Activated naive CD8-positive, alpha-beta T cell treated with anti-CD3 and anti-CD28 coated beads, Interleukin-2, amount 50 U/mL, for 16 hours (primary cell): ENCODE measurements around the gene TSHZ2.
"Not testable (repeated sequence)": the region's sequence is repeated elsewhere in the genome, so short reads cannot be mapped to it uniquely, and the experiment has no call there.

ENCODE experiments used
- DNase-seq: peaks from one replicate; pipeline ENCODE4 v3.0.0-alpha.2; 2020; ENCODE audit warnings: low read depth, low spot score

The TSHZ2 gene

GRCh38 chr20:52996130-52996529 lies 24.0 kb downstream of the TSHZ2 start:
- no peak for DNase-seq

DNA sequence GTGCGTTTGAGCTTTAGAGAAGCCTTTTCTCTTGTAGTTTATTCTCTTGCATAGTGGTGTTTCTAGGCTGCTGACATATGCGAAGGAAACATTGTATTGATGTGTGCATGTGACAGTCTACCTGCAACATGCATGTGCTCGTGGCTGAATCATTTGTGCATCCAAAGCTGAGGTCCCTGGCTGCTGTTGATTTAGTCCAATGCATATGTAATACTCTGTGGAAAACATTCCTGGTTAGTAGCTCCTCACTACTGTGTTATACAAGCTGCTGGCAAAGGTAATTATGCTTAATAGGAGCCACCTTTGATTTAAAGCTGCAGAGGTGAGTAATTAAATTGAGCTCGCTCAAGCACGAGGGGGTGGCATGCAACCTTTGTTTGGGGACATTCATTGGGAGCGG lies 24.5 kb downstream of the TSHZ2 start:
- no peak for DNase-seq

DNA sequence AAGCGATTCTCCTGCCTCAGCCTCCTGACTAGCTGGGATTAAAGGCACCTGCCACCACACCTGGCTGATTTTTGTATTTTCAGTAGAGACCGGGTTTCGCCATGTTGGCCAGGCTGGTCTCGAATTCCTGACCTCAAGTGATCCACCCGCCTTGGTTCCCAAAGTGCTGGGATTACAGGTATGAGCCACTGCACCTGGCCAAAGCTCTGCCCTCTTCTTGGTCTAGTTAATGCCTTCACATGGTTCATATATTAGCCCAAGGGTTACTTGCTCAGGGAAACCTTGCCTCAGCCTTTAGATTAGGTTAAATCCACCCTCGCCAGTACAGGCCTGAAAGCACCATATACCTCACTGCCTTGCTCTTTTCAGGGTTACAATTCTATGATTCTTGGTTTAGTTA lies 26.1 kb downstream of the TSHZ2 start:
- no peak for DNase-seq

- DNase-seq = no peak
Measured at GRCh38 chr20:52999040-52999439, 26.9 kb downstream of the TSHZ2 start.

DNA sequence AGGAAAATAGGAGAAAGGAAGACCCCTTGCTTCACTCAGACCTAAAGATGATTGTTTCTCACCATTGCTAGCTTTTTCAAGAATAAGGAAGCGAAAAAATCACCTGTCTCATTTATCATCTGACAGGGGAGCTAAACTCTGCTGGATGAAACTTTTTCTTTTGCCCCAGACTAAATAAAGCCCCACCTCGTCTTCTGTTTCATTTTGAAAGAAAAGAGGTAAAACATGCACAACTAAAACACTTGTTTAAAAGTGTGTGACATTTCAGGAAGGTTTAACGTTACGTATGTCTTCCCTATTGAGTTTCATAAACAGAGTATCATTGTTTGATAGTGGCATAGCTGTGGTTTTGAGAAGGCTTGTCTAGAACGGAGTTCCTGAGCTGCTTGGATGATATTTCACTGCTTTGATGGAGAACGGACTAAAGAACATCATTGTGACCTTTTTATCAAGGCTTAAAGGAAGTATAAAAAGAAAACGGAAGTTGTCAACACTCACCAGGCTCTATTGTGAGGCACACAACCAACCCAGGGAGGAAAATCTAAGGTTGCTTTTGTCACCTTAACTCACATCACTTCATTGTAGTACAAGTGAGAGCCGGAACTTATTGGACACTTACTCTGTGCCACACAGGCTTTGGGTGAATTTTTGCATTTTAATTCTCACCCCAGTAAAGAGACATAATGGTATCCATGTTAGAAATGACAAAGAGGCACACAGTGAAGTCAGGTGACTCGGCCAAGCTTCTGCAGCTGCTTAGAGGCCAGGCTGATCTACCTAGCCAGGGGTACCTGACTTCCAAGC lies 29.5 kb downstream of the TSHZ2 start:
- DNase-seq = no peak

DNA sequence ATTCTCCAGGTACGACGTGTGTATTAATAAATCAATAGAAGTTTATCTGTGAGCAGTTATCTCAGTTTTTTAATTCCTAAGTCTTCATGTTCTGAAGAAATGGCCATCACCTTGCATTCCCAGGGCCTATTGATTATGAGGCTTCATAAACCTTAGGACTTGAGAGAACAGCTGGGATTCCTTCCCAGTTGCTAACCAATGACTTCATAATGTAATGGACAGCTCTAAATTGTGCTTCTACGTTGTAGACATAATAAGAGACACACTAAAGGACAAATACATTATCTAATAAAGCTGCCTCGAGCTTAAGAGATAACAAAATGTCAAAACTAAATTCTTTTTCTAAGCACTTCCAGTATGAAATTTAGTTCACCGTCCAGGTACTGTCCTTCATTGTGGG lies 30.6 kb downstream of the TSHZ2 start:
- no peak for DNase-seq

DNA sequence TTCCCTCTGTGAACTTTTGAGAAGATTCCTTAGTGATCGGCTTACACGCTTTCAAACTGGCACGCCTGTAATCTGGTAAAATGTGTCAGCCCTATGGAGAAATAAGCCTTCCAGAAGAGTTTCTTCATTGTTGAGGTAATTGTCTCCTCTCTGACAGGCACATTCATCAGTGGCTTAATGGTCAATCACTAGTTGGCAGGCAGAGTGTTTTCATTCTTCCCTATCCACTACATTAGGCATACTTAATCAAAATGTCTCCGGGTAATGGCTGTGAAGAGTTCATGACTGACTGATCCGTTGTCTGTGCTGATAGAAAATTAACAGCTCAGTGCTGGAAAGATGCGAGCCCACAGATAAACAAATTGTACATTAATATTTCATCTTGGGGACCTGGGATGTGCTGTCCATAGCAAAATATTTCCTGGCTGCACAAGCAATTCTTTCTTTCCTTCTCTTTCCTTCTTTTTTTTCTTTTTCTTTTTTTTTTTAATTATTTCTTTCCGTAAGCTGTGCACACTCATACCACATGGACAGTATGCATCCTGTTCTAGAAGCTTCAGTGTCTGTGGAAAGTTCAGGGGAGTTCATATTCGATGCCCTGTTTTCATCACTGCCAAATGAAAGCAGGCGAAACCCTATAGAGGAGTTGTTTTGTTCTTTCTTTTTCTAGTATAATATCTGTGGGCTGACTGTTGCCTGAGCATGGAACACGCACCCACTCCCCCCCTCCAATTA lies 31.4 kb downstream of the TSHZ2 start:
- DNase-seq = no peak

DNA sequence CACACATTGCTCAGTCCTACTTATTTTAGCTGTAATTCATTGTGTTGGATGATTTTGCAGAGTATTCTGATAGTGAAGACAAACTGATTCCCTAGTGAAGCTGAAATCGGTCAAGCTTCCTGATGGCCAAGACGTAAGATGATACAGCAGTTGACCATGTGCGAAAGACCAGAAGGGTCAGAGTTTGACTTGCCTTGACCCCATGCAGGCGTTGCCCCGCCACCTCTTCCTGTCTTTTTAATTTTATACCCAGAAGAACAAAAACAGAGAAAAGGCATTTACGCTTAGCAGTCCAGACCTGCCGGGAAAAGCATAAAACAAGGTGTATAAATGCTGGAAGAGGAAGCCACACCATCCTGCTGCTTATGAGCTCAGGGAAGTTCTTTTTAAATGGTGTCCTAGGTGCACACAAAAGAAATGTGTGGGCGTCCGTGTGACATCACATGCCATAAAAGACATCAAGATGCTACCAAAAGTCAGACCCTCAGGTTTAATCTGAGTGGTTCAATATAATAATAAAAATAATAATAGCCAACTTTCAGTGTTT lies 32.2 kb downstream of the TSHZ2 start:
- DNase-seq = no peak

- no peak for DNase-seq
Measured at GRCh38 chr20:53009979-53010735, 38.0 kb downstream of the TSHZ2 start.

DNA sequence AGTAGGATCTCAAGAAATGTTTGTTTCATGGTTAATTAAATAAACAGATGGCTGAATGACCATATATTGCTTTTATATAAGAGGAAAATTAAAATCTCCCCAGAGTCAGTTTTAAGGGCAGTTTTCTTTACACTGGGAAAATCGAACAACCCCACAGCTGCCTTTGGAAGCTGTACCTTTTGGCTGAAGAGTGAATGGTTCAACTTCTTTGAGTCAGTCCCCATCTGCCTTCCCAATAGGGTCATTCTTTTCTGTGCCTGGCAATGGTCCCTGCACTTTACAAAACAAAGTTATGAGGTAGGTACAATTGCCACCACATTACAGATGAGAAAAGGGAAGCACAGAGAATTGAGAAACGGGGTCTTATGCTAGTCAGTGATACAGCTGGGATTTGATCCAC lies 39.5 kb downstream of the TSHZ2 start:
- DNase-seq = no peak

GRCh38 chr20:53013183-53013582 lies 41.0 kb downstream of the TSHZ2 start:
- no peak for DNase-seq

DNA sequence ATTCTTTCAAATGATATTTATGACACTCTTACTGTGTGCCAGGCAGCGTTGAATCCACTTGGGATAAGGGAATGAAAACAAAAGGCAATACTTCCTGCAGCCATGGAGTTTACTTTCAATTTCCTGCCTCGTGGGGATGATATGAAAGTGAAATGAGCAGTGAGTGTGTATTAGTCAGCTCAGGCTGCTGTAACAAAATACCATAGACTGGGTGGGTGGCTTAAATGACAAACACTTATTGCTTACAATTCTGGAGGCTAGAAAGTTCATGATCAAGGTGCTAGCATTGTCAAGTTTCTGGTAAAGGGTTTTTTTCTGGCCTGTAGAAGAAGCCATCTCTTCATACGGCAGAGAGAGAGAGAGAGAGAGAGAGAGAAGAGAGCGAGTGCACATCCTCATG lies 41.7 kb downstream of the TSHZ2 start:
- no peak for DNase-seq

DNA sequence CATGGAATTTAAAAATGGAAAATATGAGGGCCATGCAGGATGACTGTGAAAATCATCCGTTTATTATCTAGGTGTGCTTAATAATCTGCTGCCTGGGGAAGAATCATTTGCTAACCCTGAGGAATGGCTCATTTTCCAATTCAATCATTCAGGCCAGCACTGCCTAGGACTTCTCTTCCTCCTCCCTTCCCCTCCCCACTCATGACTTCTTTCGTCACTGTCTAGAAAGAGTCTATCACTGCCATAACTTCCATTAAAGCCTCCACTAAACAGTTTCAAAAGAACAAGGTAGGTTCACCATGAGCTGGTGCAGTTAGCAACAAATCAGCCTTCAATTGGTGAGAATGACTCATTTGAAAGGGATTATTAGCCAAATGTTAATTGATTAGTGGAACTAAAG lies 43.9 kb downstream of the TSHZ2 start:
- no peak for DNase-seq

DNA sequence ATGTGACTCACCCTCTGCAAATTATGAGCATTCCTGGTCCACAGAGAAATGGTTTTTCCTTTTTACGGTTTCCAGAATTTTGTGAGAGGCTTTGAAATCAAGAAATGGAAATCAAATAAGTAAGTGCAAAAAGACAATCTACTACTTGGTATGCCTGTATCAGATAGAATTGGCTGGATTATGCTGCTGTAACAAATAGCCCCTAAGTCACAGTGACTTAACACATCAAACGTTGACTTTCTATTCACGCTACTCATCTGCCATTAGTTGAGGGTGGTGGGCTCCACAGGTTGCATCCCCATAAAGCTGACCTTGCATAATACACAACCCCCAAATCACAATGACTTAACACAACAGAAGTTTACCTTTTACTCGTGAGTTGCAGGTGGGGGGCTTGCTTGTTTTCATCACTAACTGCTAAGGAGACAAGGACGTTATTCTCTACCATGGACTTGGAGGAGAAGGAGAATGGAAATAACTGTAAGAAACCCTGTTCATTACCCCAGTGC lies 44.4 kb downstream of the TSHZ2 start:
- DNase-seq = no peak

GRCh38 chr20:53017206-53017605 lies 45.0 kb downstream of the TSHZ2 start:
- no peak for DNase-seq

- no peak for DNase-seq
Measured at GRCh38 chr20:53019464-53019863, 47.3 kb downstream of the TSHZ2 start.

GRCh38 chr20:53020376-53020775 lies 48.2 kb downstream of the TSHZ2 start:
- no peak for DNase-seq

- DNase-seq = no peak
Measured at GRCh38 chr20:53020834-53021233, 48.7 kb downstream of the TSHZ2 start.

GRCh38 chr20:53021934-53022333 lies 49.8 kb downstream of the TSHZ2 start:
- DNase-seq = no peak

DNA sequence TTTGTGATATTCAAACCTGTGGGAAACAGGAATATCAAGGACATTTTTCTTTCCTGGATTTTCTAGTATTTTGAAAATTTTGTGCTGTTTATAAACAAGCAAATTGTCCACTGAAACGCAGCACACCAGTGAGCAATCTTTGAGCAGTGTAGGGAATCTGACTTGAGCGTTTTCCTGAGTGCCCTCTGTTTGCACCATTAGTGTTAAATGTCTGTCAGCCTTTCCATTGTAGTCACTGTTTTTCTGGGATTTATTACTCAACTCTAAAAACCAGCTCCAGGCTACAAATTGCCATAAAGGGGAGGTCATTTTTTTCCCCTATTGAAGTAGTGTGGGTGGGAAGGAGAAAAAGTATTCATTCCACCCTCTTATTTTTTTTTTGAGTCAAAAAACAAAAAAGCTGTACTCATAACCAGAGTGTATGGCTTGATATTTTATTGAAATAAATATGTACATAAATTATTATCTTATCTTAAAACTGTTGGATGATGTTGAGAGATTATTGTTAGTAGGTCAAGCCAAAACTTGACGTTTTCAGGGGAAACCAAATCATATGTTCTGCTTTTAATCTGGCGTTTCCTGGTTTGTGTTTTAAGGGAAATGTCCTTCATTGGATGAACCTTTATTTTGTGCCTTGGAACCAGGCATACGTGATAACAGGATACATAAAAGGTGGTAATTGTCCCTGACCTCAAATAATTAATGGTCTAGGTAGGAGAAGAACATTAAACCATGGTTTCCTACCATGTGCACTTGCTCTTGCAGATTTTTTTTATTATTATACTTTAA lies 51.8 kb downstream of the TSHZ2 start:
- DNase-seq = no peak

DNA sequence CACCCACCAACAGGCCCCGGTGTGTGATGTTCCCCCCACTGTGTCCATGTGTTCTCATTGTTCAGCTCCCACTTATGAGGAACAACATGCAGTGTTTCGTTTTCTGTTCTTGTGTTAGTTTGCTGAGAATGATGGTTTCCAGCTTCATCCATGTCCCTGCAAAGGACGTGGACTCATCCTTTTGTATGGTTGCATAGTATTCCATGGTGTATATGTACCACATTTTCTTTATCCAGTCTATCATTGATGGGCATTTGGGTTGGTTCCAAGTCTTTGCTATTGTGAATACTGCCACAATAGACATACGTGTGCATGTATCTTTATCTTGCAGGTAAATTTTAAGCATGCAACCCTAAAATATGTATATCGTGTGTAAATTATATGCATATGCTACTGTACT lies 52.5 kb downstream of the TSHZ2 start:
- not testable (repeated sequence) for DNase-seq
